ENCODE results near the gene NISCH. TPM values are rescaled to one million over a fixed set of nuclear protein-coding genes. Genes with fewer than 3 reads are reported as not detected.
A peak's percentile ranks its signal among the peaks of the same experiment; 100 is the strongest.

NISCH gene
- polyA plus RNA-seq, 2 of the 4 experiments (the other 2 are of a cell fraction), result 17.3 to 18.2 TPM

DNA sequence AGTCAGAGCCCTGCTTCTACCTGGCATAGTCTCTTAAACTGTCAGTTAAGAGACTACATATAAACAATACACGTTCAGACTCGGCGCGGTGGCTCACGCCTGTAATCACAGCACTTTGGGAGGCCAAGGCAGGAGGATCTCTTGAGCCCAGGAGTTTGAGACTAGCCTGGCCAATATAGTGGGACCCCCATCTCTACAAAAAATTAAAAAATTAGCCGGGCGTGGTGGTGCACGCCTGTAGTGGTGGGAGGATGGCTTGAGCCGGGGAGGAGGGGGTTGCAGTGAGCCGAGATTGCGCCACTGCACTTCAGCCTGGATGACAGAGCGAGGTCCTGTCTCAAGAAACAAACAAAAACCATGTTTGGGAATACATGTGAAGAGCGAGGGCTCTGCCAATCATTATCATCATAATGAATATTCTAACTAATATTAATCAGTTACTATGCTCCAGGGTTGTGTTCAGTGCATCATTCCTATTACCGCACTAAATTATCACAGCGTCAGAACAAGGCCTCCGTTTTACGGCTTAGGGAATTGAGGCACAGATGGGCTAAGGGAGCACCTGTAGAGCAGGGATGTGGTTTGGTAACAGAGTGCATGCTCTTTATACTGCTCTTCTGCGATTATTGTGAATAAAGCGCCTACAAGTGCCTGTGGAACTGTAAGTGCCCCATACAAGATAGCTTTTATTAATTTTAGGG is 80.2 kb downstream of the NISCH start:
- 82% methylated on average over 19 of the region's 19 CpGs for WGBS (ENCODE audit: missing lambda C conversion rate)
- DNase-seq (ENCODE audit: low read depth in 1 of 2, low spot score in 1 of 2), result no peak
- no peaks in the 10 kb centered on the region for H3K9me3 ChIP-seq
- 0 out of 3 replicates have a peak overlapping the region, but pooled peaks have one; percentile 13 for H3K4me3 ChIP-seq
- POLR2A ChIA-PET, result interaction anchor here (0.5 to 1.0 kb wide), 7 partner anchors 11 to 158 kb away, joined by 3 to 7 read pairs (median 3); no protein-coding TSS in a partner anchor
- ATAC-seq, result no peak
- no peak for TF ChIP-seq RFX5 (IDR thresholded peaks at IDR 0.05)
- FAIRE-seq, result no peak
- H3K4me1 ChIP-seq, result peaks cover 26% of the 10 kb centered on the region
- CTCF ChIA-PET, result interaction anchor here (0.8 to 1.0 kb wide), 2 partner anchors 13 to 63 kb away, joined by 3 to 6 read pairs; no protein-coding TSS in a partner anchor
- H3K4me2 ChIP-seq, result peak overlapping the region; percentile 58
- H3K27ac ChIP-seq, result peak overlapping the region; percentile 43 to 67

GRCh38 chr3:52536112-52536368 is 80.6 kb downstream of the NISCH start:
- 8% methylated on average over 7 of the region's 9 CpGs for WGBS (ENCODE audit: missing lambda C conversion rate)
- Histone ChIP-seq H3K4me1 (peaks cover 26% of the 10 kb centered on the region), H3K27ac (peak overlapping the region; percentile 43 to 67)

DNA sequence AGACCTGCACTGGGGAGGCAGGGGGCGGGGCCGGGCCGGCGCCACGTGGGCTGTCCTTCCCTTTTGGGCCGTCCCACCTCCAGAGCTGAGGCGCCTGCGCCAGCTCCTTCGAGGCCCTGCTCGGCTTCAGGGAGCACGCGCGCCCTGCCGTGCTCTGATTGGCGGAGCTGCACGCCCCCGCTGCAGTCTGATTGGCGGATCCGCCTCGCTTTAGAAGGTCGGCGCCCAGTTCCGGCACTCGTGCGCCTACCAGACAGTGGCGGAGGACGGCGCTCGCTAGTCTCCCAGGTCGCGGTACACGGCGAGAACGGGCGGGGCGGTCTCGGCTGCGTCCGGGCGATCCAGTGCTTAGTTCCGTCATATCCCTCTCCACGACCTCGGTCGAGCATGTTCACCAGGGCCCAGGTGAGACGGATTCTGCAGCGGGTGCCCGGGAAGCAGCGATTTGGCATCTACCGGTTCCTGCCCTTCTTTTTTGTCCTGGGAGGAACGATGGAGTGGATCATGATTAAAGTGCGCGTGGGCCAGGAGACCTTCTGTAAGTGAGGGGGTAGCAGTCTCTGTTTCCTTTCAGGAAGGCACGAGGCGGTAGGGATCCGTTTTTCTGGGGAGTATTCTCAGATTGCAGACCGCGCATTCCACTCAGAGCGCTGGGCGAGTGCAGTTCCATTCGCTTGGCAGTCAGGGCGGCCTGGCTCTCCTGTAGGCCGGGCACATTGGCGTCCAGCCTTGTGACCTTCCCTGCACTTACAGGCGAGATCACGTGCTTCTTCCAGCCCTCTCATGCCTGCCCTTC is 81.2 kb downstream of the NISCH start, which contains the start of gene UQCC5:
UQCC5 (plus strand) TSS at position 237 of the 796 bp plus-strand sequence; CDS start at position 388, 151 bp downstream.
- WGBS (ENCODE audit: missing lambda C conversion rate), result under 1% methylated on average over 32 of the region's 65 CpGs
- CTCF ChIA-PET, result interaction anchor here (0.8 to 1.0 kb wide), 2 partner anchors 14 to 64 kb away, joined by 3 to 6 read pairs; no protein-coding TSS in a partner anchor
- H3K4me3 ChIP-seq, result peak within 1 kb of the TSS; percentile 73
- peak within 1 kb of the TSS; percentile 86 to 95 for H3K27ac ChIP-seq
- no peaks in the 10 kb centered on the region for H3K9me3 ChIP-seq
- H3K4me1 ChIP-seq, result peaks cover 26% of the 10 kb centered on the region
- H3K4me2 ChIP-seq, result peak within 1 kb of the TSS; percentile 85
- peak; percentile 85 to 95 for ATAC-seq
- POLR2A ChIA-PET, result interaction anchor here (0.5 to 1.0 kb wide), 7 partner anchors 10 to 157 kb away, joined by 3 to 7 read pairs (median 3); no protein-coding TSS in a partner anchor
- no peak for FAIRE-seq
- peak; percentile 89 to 97 for DNase-seq (ENCODE audit: low read depth in 1 of 2, low spot score in 1 of 2)
- TF ChIP-seq ZNF302 (CRISPR knock-in tag; IDR thresholded peaks at IDR 0.05), result no peak
- TF ChIP-seq MAZ (IDR thresholded peaks at IDR 0.05; ENCODE audit: borderline replicate concordance, low read depth, low read length), result no peak
- TF ChIP-seq TP53 (CRISPR knock-in tag; IDR thresholded peaks at IDR 0.05), result no peak
- no peak for TF ChIP-seq EHF (CRISPR knock-in tag; IDR thresholded peaks at IDR 0.05)
- TF ChIP-seq ATOH8 (CRISPR knock-in tag; IDR thresholded peaks at IDR 0.05; ENCODE audit: low read depth), result no peak
- no peak for TF ChIP-seq CEBPB (IDR thresholded peaks at IDR 0.05)
- TF ChIP-seq HOXB13 (CRISPR knock-in tag; IDR thresholded peaks at IDR 0.05; ENCODE audit: low read depth), result no peak
- TF ChIP-seq ELK1 (IDR thresholded peaks at IDR 0.05; ENCODE audit: low read depth, low read length), result no peak
- TF ChIP-seq FOXS1 (CRISPR knock-in tag; IDR thresholded peaks at IDR 0.05), result no peak
- TF ChIP-seq FOSL2 (IDR thresholded peaks at IDR 0.05), result no peak
- no peak for TF ChIP-seq FOSL2 (CRISPR knock-in tag; IDR thresholded peaks at IDR 0.05)
- TF ChIP-seq, protein P1, sequence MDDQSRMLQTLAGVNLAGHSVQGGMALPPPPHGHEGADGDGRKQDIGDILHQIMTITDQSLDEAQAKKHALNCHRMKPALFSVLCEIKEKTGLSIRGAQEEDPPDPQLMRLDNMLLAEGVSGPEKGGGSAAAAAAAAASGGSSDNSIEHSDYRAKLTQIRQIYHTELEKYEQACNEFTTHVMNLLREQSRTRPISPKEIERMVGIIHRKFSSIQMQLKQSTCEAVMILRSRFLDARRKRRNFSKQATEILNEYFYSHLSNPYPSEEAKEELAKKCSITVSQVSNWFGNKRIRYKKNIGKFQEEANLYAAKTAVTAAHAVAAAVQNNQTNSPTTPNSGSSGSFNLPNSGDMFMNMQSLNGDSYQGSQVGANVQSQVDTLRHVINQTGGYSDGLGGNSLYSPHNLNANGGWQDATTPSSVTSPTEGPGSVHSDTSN (IDR thresholded peaks at IDR 0.05), result no peak
- peak; percentile 68 to 74; a peak in 3 of 5 replicates for TF ChIP-seq JUN (IDR thresholded peaks at IDR 0.05)
- TF ChIP-seq KDM5A (IDR thresholded peaks at IDR 0.05), result no peak
- no peak for TF ChIP-seq NFE2L2 (conservative IDR thresholded peaks at IDR 0.05; ENCODE audit: low read length)
- no peak for TF ChIP-seq ESRRA (IDR thresholded peaks at IDR 0.05; ENCODE audit: borderline replicate concordance, low read length)
- peak; percentile 62 for TF ChIP-seq PHF8 (IDR thresholded peaks at IDR 0.05; ENCODE audit: borderline replicate concordance, low read depth)
- TF ChIP-seq, protein P2, sequence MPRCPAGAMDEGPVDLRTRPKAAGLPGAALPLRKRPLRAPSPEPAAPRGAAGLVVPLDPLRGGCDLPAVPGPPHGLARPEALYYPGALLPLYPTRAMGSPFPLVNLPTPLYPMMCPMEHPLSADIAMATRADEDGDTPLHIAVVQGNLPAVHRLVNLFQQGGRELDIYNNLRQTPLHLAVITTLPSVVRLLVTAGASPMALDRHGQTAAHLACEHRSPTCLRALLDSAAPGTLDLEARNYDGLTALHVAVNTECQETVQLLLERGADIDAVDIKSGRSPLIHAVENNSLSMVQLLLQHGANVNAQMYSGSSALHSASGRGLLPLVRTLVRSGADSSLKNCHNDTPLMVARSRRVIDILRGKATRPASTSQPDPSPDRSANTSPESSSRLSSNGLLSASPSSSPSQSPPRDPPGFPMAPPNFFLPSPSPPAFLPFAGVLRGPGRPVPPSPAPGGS (IDR thresholded peaks at IDR 0.05), result peak; percentile 70; the same call in 2 of the 3 replicates
- TF ChIP-seq EP300 (IDR thresholded peaks at IDR 0.05), result no peak
- no peak for TF ChIP-seq NR3C1 (IDR thresholded peaks at IDR 0.05)
- no peak for TF ChIP-seq GATA3 (IDR thresholded peaks at IDR 0.05; ENCODE audit: borderline replicate concordance)
- TF ChIP-seq E2F6 (IDR thresholded peaks at IDR 0.05; ENCODE audit: borderline replicate concordance, low read depth), result no peak
- TF ChIP-seq HOXB5 (CRISPR knock-in tag; IDR thresholded peaks at IDR 0.05), result no peak
- TF ChIP-seq CHD4 (IDR thresholded peaks at IDR 0.05; ENCODE audit: borderline replicate concordance), result no peak
- no peak for TF ChIP-seq RNF2 (IDR thresholded peaks at IDR 0.05; ENCODE audit: borderline replicate concordance, low read depth)
- TF ChIP-seq KDM1A (IDR thresholded peaks at IDR 0.05; ENCODE audit: low read depth), result no peak

More at GRCh38 chr3:52536112-52536368, 80.6 kb downstream of the NISCH start:
- TF ChIP-seq JUN (IDR thresholded peaks at IDR 0.05) (0 out of 5 replicates have a peak, but pooled peaks of 1 of the 2 experiments have one; percentile 3), HEYL (CRISPR knock-in tag; IDR thresholded peaks at IDR 0.05) (no peak)
- ChIA-PET POLR2A (interaction anchor here (0.5 to 1.0 kb wide), 7 partner anchors 11 to 157 kb away, joined by 3 to 7 read pairs (median 3); no protein-coding TSS in a partner anchor), CTCF (interaction anchor here (0.8 to 1.0 kb wide), 2 partner anchors 13 to 64 kb away, joined by 3 to 6 read pairs; no protein-coding TSS in a partner anchor)
- no peaks in the 10 kb centered on the region for H3K9me3 ChIP-seq
- H3K4me2 ChIP-seq, result peak overlapping the region; percentile 58
- no peak for FAIRE-seq
- ATAC-seq, result no peak
- DNase-seq (ENCODE audit: low read depth in 1 of 2, low spot score in 1 of 2), result no peak
- 0 out of 3 replicates have a peak overlapping the region, but pooled peaks have one; percentile 13 for H3K4me3 ChIP-seq
